Activated T-cell treated with anti-CD3 and anti-CD28 coated beads, Interleukin-2, amount 50 U/mL, for 24 hours (primary cell): ENCODE results near the gene SLC9A7.
"Not testable (repeated sequence)": the region's sequence is repeated elsewhere in the genome, so short reads cannot be mapped to it uniquely, and the experiment has no call there.

Experiments
- DNase-seq: peaks from one replicate; pipeline ENCODE4 v3.0.0-alpha.2; 2020
- H3K27ac Mint-ChIP-seq: 2 replicates; pipeline ENCODE4 v1.8.0; 2020; ENCODE audit warnings: mild to moderate bottlenecking, mixed read lengths
- H3K27me3 Mint-ChIP-seq: 2 replicates; pipeline ENCODE4 v1.8.0; 2020; ENCODE audit warnings: mixed read lengths
- H3K36me3 Mint-ChIP-seq: 2 replicates; pipeline ENCODE4 v1.8.0; 2020; ENCODE audit warnings: low read depth, mixed read lengths
- H3K4me1 Mint-ChIP-seq: 2 replicates; pipeline ENCODE4 v1.8.0; 2020; ENCODE audit warnings: low read depth, mixed read lengths
- H3K4me3 Mint-ChIP-seq: 2 replicates; pipeline ENCODE4 v1.8.0; 2020; ENCODE audit warnings: mild to moderate bottlenecking, moderate library complexity, mixed read lengths
- H3K9me3 Mint-ChIP-seq: 2 replicates; pipeline ENCODE4 v1.8.0; 2020; ENCODE audit warnings: mixed read lengths

SLC9A7 gene

DNA sequence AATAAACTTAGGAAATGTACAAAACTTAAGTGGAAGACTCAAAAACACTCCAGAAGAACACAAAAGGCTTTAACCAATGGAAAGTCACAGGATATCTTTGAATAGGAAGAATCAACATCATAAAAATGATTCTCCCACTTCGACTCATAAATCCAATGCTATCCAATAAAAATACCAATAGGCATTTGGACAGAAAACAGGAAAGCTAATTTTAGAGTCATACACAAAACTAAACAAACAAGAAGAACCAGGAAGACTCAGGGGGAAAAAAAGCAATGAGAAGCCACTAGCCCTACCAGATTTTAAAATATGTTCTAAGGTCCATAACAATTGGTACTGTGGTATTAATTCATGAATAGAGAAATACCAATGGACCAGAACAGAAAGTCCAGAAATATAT is 28.2 kb downstream of the SLC9A7 start:
- Mint-ChIP-seq H3K4me1 (peaks cover 19% of the 10 kb centered on the region), H3K27me3 (peaks cover 23% of the 10 kb centered on the region), H3K27ac (no peak overlapping the region), H3K9me3 (peaks cover 4% of the 10 kb centered on the region), H3K36me3 (peaks cover 2% of the 10 kb centered on the region), H3K4me3 (no peak overlapping the region)
- no peak for DNase-seq

- peaks cover 11% of the 10 kb centered on the region for H3K4me1 Mint-ChIP-seq
- no peaks in the 10 kb centered on the region for H3K36me3 Mint-ChIP-seq
- DNase-seq = no peak
- H3K27ac Mint-ChIP-seq = no peak overlapping the region
- peaks cover 28% of the 10 kb centered on the region for H3K27me3 Mint-ChIP-seq
- H3K4me3 Mint-ChIP-seq = no peak overlapping the region
- no peaks in the 10 kb centered on the region for H3K9me3 Mint-ChIP-seq
Observed at GRCh38 chrX:46727441-46727840, 31.5 kb downstream of the SLC9A7 start.

DNA sequence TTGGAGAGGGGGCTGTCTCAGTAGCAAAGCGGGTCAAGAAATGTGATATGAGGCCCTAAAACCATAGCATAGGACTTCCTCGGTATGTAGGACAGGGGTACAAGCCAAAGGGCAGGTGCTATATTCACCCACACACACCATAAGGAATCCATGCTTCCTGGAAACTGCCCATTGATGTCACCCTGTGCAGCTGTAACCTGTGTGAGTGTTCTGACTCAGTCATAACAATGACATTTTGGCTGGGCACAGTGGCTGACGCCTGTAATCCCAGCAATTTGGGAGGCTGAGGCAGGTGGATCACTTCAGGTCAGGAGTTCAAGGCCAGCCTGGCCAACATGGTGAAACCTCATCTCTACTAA is 35.4 kb downstream of the SLC9A7 start:
- Mint-ChIP-seq H3K4me1 (peaks cover 15% of the 10 kb centered on the region), H3K27me3 (peaks cover 30% of the 10 kb centered on the region), H3K27ac (peak overlapping the region; percentile 44)
- H3K9me3 Mint-ChIP-seq, DNase-seq, H3K4me3 Mint-ChIP-seq, H3K36me3 Mint-ChIP-seq: not testable (repeated sequence)

- Mint-ChIP-seq H3K4me1 (peaks cover 15% of the 10 kb centered on the region), H3K27me3 (peaks cover 29% of the 10 kb centered on the region), H3K9me3 (no peaks in the 10 kb centered on the region), H3K4me3 (no peak overlapping the region), H3K27ac (peak overlapping the region; percentile 44), H3K36me3 (no peaks in the 10 kb centered on the region)
- no peak for DNase-seq
Observed at GRCh38 chrX:46722742-46723568, 36.0 kb downstream of the SLC9A7 start.

- peaks cover 44% of the 10 kb centered on the region for H3K4me1 Mint-ChIP-seq
- H3K9me3 Mint-ChIP-seq = no peaks in the 10 kb centered on the region
- H3K4me3 Mint-ChIP-seq = no peak overlapping the region
- no peak overlapping the region for H3K27ac Mint-ChIP-seq
- H3K27me3 Mint-ChIP-seq = peaks cover 42% of the 10 kb centered on the region
- no peak for DNase-seq
- H3K36me3 Mint-ChIP-seq = no peaks in the 10 kb centered on the region
Observed at GRCh38 chrX:46716796-46717195, 42.1 kb downstream of the SLC9A7 start.

DNA sequence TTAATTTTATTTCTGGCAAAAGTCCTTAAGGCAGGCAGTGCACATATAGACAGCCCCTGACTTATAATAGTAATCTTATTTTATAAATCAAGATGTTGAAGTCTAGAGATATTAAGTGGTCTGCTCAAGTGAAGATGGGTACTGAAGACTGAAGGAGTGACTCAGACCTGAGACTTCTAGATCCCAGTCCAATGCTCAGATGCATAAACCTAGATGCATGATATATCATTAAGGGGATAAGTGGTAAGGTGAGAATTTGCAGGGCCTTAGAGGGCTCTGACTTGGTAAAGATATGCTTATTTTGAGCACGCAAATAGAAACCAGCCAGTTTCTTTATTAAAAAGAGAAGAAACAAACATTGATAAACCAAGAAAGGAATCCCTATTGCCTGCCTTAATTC is 42.9 kb downstream of the SLC9A7 start:
- Mint-ChIP-seq H3K4me1 (peaks cover 52% of the 10 kb centered on the region), H3K27me3 (peaks cover 41% of the 10 kb centered on the region), H3K36me3 (no peaks in the 10 kb centered on the region), H3K27ac (no peak overlapping the region), H3K4me3 (no peak overlapping the region), H3K9me3 (no peaks in the 10 kb centered on the region)
- DNase-seq = no peak

GRCh38 chrX:46715530-46715929 is 43.4 kb downstream of the SLC9A7 start:
- no peak for DNase-seq
- Mint-ChIP-seq H3K27me3 (peaks cover 38% of the 10 kb centered on the region), H3K9me3 (no peaks in the 10 kb centered on the region), H3K4me1 (peaks cover 55% of the 10 kb centered on the region), H3K27ac (peak overlapping the region; percentile 29), H3K36me3 (no peaks in the 10 kb centered on the region), H3K4me3 (no peak overlapping the region)

GRCh38 chrX:46713672-46714490 is 45.0 kb downstream of the SLC9A7 start:
- Mint-ChIP-seq H3K9me3 (no peaks in the 10 kb centered on the region), H3K27ac (peak overlapping the region; percentile 71), H3K27me3 (peaks cover 45% of the 10 kb centered on the region), H3K4me1 (peaks cover 65% of the 10 kb centered on the region), H3K36me3 (no peaks in the 10 kb centered on the region), H3K4me3 (no peak overlapping the region)
- DNase-seq = no peak

- H3K4me3 Mint-ChIP-seq = no peak overlapping the region
- H3K9me3 Mint-ChIP-seq = no peaks in the 10 kb centered on the region
- no peak for DNase-seq
- no peak overlapping the region for H3K27ac Mint-ChIP-seq
- H3K27me3 Mint-ChIP-seq = peaks cover 48% of the 10 kb centered on the region
- peaks cover 69% of the 10 kb centered on the region for H3K4me1 Mint-ChIP-seq
- H3K36me3 Mint-ChIP-seq = no peaks in the 10 kb centered on the region
Observed at GRCh38 chrX:46712764-46713163, 46.2 kb downstream of the SLC9A7 start.

DNA sequence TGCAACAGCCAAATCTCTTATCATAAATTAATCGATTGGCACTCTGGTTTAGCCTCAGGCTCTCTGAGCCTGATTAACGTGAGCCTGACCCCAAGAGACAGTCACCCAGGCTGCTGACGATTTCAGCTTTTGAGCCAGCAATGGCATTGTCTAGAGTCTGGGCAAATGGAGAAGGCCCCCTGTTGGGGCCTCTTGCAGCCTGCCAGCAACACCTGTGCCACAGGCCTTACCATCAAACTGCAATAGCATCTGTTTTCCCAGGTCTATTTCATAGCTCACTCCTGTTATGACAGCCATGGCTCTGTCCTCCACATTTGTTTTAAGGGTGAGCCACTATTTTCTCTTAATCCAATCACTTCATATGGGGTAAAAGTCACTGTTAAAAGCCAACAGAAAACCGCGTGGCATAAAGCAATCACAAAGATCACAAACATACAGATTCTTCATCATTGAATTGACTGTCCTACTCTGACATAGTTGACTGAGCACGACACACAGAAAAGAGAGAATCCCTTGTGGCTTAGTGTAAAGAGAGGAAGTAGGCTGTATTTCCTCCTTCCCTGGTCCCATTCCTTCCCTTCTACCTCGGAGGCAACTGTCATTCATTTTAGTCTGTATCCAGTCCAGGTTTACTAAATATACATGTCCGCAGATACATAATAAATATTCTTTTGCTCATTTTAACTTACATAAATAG is 47.8 kb downstream of the SLC9A7 start:
- no peak for DNase-seq
- H3K27ac Mint-ChIP-seq = peak overlapping the region; percentile 22
- peak overlapping the region; percentile 6 for H3K4me3 Mint-ChIP-seq
- H3K36me3 Mint-ChIP-seq = no peaks in the 10 kb centered on the region
- H3K9me3 Mint-ChIP-seq = no peaks in the 10 kb centered on the region
- H3K27me3 Mint-ChIP-seq = peaks cover 54% of the 10 kb centered on the region
- peaks cover 73% of the 10 kb centered on the region for H3K4me1 Mint-ChIP-seq

DNA sequence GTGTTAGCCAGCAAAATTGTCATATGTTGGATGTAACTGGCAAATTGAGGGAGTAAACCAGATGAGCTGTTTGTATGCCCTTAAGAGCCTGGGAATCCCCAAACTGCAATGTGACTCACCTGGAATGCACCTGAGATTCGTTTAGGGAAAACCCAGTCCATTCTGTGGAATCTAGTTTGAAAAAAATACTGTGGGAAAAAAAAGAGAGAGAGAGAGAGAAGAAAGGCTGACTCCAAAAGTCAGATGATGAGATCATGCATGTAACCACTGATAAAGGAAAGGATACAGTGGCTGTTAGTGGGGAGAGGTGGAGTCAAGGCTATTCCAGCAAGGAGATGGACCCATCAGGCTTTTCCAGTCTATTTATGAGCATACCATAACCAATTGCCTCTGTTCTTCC is 48.5 kb downstream of the SLC9A7 start:
- Mint-ChIP-seq H3K4me3 (no peak overlapping the region), H3K4me1 (peaks cover 72% of the 10 kb centered on the region), H3K27me3 (peaks cover 55% of the 10 kb centered on the region), H3K9me3 (no peaks in the 10 kb centered on the region), H3K36me3 (no peaks in the 10 kb centered on the region), H3K27ac (peak overlapping the region; percentile 22)
- no peak for DNase-seq

GRCh38 chrX:46707274-46707965 is 51.5 kb downstream of the SLC9A7 start:
- Mint-ChIP-seq H3K36me3 (no peaks in the 10 kb centered on the region), H3K4me3 (no peak overlapping the region), H3K27ac (no peak overlapping the region), H3K4me1 (peaks cover 71% of the 10 kb centered on the region), H3K9me3 (no peaks in the 10 kb centered on the region), H3K27me3 (peaks cover 49% of the 10 kb centered on the region)
- no peak for DNase-seq

DNA sequence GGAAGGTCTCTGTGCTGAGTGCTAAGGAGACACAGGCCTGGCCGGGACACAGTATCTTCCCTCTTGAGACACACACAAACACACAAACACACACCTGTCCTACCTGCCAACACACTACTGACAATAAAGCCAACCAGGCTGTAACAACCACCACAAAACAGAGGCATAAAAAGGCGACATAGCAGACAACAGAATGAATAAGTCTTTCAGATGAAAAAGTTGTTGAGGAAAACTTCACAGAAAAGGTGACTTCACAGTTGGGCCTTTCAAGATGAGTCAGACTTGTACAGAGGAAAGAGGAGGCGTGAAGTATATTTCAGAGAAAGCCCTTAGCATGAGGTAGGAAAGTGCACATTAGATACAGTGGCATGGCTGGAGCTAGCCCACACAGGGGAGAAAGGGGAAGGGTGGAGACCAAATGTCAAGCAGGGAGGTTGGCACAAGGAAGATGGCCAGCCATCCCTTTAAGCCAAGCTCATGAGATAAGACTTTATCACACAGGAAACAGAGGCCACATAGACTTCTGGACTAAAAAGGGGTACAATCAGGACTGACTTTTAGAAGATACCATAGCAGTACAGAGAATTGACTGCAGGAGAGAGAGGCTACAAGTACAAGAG is 54.0 kb downstream of the SLC9A7 start:
- H3K27me3 Mint-ChIP-seq = peaks cover 43% of the 10 kb centered on the region
- DNase-seq = peak; percentile 56
- H3K4me3 Mint-ChIP-seq = peak overlapping the region; percentile 53
- no peaks in the 10 kb centered on the region for H3K36me3 Mint-ChIP-seq
- H3K9me3 Mint-ChIP-seq = no peaks in the 10 kb centered on the region
- peak overlapping the region; percentile 94 for H3K27ac Mint-ChIP-seq
- peaks cover 48% of the 10 kb centered on the region for H3K4me1 Mint-ChIP-seq

- Mint-ChIP-seq H3K27me3 (peaks cover 37% of the 10 kb centered on the region), H3K4me1 (peaks cover 44% of the 10 kb centered on the region), H3K36me3 (no peaks in the 10 kb centered on the region), H3K9me3 (no peaks in the 10 kb centered on the region), H3K4me3 (no peak overlapping the region), H3K27ac (peak overlapping the region; percentile 94)
- DNase-seq = no peak
Observed at GRCh38 chrX:46703980-46704379, 54.9 kb downstream of the SLC9A7 start.
